ENCODE measurements around the gene MORN1.

The MORN1 gene

DNA sequence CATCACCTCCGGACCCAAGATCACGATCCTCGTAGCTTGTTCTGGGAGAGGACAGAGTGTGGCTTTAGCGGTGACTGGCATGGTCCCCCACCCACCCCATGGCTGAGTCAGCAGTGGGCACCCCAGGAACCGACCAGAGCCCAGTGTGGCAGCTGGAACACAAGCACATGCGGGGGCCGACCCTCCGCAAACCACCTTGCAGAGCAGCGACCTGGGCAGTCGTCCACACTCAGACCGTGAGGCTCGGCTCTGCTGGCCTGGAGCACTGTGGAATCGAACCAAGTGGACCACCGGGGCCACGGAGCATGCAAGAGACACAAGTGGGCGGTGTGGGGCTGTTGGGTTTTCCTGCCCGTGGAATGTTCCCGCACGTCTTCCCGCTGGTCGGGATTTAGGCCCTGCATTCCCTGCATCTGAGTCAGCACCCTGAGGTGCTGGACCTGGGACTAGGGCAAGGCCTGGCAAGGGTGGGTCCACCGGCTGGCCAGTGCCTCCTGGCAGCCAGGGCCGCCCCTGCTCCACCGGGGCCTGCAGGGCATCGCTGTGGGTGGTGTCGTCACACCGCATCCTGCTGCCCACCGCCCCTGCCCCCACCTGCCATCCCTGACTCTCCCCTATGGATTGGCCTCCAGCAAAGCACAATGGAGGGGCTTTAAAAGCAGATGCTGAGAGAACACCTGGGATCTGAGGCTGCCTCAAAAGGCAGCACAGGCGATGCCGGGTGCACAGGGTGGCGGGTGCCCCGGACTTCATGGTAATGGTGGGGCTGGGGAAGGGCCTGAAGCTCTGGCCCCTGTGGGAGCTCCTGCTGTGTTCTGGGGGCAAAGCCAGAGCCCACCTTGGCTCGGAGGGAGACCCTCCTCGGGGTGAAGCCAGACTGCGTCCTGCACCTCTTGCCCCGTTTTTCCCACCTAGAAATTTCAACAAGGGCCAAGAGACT lies 18.5 kb downstream of the MORN1 start:
- peak; percentile 0 for DNase-seq

DNA sequence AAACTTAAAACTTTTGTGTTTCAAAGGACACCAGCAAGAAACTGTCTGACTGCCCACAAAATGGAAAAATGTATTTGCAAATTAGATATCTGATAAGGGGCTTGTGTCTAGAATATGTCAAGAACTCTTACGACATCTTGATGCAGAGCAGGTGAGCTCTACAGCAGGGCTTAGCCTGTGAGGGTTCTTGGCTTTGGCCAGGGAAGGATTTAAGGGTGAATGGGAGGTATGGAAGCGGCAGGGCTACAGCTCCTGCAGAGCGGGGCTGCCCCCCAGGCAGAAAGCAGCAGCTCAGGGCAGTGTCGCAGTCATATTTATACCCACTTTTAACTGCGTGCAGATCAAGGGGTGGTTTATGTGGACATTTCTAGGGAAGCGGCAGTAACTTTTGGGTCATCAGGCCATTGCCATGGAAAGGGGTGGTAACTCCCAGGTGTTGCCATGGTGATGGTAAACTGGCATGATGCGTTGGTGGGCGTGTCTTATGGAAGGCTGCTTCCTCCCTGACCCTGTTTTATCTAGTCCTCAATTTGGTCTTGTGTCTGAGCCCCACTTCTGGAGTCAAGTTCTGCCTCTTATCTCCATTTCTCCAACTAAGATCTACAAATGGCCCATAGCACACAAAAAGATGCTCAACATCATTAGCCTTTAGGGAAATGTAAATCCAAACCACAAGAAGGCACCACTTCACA lies 23.2 kb downstream of the MORN1 start:
- DNase-seq: no peak

DNA sequence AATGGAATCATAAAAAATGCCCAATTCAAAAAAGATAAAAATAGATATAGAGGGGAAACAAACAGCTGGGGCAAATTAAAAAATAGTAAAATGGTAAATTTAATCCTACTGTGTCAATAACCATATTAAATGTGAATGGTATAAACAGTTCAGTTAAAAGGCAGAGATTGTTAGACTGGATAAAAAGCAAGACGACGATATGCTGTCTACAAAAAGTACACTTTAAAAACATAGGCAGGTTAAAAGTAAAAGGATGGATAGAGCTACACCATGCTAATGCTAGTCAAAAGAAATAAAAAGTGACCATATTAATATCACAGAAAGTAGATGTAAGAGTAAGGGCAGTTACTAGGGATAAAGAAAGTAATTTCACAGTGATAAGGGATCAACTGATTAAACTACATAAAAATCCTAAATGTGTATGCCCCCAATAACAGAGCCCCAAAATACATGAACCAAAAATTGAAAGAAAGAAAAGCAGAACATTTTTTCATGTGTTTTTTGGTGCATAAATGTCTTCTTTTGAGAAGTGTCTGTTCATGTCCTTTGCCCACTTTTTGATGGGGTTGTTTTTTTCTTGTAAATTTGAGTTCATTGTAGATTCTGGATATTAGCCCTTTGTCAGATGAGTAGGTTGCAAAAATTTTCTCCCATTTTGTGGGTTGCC lies 27.4 kb downstream of the MORN1 start:
- no peak for DNase-seq

DNA sequence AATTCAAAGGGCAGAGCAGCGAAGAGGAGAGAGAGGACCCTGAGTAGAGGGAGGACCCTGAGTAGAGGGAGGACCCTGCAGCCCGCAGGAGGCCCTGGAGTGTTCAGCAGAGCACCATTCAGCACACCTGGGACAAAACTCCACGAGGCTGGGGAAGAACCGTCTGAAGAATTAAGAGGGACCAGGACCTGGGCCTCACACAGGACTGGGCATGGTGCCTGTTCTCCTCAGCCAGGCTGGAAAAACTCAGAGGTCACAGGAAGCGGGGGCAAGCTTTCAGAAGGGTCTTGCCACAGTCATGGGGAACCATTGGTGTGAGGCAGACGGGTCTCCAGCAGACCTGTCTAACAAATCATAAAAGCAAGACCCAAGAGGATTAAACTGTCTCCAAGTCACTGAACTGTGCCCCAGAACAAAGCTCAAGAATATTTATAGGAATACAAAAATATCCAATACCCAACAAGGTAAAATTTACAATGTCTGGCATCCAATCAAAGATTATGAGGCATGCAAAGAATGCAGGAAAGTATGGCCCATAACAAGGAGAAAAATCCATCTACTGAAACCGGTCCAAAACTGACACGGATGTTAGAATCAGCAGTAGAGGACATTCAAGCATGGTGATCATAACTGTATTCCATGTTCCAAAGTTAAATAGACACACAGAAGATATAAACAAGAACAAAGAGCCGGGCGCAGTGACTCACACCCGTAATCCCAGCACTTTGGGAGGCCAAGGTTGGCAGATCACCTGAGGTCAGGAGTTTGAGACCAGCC lies 30.6 kb downstream of the MORN1 start:
- DNase-seq: no peak

DNA sequence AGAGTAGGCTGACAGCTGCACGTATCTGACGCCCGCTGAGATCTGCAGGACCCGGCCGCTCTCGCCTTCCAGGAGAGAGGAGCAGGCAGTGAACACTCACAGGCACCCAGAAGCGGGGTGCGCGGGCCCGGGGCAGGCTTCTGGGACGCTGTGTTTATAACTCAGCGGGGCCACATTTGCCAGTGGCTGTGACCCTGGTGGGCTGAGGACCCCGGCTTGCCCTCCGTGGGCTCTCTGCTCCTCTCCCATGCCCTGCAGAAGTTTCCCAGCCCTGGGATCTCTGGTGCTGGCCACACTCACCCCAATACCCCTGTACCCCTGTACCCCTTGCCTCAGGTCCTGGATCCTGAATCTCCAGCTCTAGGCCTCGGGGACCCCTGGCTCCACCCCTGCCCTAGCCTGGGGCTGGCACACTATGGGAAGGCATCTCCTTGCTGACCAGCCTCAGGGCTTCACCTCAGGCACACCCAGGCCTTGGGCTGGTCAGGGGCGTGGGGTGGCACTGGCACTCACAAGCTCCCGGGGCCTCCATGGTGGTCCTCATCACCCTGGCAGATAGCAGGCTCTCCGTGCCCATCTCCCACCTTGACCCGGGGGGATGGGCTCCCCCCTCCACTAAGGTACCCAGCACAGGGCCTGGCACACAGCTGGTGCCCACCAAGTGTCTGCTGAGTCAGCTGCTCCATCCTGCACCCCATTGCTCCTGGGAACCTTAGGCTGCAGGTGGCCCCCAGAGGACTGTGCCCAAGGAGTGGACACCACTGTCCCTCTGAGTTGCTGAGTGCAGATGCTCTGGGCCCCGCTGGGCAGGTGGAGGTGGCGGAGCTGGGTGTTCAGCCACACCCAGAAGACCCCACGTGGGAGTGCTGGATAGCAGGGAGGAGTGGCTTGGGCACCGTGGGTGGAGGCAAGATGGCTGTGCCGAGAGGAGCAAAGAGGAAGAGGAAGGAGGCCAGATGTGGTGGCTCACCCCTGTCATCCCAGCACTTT lies 32.4 kb downstream of the MORN1 start:
- DNase-seq: no peak

DNA sequence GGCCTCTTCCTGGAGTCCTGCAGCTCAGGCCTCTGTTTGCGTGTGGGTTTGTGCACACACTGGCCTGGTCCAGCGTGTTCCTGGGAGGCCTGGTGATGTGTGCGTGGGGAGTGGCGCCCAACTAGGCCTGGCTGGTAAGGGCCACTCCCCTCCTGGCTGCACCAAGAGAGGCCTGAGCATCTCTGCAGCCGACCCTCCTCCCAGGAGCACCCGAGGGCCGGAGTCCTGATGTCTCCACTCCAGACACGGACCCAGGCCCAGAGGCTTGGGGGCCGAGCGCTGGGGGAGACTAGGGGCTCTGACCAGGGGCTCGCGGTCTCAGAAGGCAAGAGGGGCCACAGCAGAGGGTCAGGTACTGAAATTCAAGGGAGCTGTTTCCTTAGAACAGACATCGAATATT lies 33.3 kb downstream of the MORN1 start:
- DNase-seq: no peak

DNA sequence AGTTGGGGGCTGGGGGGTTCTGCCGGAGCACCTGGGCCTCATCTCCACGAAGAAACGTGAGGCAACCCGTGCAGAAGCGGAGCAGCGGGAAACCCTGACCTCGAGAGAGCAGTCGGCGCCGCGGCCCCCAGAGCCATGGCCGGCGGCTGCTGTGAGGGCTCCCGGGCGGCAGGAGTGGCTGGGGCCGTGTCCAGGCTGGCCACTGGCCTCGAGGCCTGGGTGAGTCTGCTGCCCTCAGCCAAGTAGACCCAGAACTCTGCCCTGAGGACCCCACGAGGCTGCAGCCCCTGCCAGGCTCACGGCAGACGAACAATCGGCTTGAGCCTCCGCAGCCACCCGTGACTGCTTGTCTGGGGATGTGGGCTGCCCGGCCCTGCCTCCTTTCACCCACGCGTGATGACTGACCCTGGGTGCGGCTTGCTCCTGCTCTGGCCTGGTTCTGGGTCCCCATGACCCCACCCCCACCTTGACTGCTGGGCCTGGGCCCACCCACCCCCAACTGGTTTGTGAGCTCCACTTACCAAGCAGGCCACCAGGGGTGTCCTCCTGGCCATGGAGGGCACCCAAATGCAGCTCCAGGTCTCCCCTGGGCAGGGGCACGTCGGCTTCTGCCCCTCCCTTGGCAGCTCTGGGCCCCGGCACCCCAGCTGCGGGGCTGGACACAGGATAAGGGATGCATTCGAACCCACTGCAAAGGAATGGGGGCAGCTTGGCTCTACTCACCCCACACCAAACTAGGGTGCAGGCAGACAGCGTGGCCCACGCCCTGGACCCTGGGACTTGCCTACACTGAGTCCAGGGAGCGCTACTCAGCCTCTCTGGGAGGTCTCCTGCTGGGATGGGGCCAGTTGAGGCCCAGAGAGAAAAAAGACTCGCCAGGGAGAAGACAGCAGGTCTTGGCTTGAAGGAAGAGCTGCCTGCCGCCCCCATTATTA lies 34.2 kb downstream of the MORN1 start:
- DNase-seq: no peak

DNA sequence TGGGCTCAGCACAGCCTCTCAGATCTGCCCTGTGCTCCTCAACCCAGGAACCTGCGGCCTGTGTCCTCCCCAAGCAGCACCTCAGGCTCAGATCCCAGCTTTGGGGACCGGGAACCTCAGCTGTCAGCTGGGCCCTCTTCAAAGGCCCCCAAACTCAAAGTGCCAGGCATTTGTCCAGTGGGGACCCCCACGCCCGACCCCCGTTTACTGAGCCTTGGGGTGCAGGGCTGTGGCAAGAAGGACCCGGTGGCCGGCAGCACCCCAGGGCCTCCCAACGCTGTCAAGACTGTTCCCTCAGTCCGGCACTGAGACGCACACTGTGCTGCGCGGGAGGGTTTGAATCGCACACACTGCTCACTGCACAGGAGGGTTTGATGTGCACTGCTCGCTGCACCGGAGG lies 35.0 kb downstream of the MORN1 start:
- no peak for DNase-seq

DNA sequence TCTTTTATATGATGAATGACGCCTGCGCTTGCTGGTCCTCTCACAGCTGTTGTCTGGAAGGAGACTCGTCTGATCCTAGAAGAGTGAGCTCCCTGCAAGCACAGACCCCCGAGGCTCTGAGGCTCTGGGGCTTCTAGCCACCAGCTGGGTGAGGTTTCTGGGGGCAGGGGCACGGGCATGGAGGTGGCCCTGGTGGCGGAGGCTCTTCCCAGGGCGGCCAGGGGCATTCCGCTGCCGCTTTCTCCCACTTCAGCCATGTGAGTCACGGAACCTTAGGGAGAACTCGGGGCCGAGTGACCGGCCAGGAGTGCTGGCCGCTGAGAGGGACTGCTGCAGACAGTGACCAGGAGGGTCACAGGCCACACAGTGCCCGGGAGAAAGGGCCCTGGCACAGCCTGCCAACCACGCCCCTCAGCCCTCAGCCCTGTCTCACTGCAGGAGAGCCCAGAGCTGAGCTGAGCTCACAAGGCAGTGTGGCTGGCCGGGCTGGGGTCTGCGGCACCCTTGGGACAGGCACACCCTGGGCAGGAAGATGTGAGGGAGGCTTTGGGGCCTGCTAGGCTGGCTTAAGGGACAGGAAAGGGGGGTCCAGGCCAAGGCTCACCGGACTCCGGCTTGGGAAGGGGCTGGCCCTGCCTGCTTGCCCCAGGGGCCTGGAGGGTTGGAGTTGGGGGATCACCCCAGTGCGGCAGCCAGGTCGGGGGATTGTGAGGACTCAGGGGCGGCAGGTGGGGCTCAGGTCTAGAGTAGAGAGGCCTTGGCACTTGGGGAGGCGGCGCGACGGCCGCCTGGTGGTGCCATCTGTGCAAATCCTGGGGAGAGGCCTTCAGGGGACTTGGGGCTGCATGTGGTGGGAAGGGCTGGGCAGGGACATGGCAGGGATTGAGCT lies 35.7 kb downstream of the MORN1 start:
- no peak for DNase-seq

DNA sequence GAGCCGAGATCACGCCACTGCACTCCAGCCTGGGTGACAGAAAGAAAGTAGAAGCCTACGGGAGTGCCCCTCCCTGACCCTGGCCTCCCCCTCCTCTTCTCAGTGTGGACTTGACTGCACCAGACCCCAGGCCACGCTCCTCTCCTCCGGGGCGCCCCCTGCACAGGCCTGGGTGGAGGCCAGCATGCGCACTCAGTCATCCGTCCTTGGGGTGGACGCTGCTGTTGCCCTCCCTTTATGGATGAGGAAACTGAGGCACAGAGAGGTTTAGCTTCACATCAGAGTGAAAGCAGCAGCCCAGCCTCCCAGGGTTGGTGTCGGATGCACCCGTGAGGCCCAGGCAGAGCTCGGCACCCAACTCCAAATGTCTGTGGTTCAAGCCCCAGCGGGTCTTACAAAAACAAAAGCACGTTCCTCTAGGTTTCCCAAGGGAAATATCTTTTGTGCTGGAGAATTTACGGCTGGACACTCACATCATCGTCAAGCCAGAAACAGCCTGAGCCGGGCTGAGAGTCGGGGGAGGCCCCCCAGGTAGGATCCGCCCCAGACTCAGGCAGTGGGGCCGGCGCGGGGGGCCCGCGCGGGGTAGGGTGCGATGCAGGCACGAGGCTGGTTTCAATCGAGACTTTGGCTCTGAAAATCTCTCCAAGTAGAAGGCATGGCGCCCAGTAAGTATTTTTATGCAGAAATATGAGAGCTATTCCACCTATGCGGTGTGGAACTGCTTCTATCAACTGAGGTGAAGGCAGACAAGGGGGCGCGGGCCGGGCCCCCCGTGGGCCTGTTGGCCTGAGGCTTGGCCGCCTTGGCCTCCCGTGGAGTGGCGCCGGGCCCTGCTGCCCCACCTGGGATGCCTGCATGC lies 36.6 kb downstream of the MORN1 start:
- DNase-seq: no peak

DNA sequence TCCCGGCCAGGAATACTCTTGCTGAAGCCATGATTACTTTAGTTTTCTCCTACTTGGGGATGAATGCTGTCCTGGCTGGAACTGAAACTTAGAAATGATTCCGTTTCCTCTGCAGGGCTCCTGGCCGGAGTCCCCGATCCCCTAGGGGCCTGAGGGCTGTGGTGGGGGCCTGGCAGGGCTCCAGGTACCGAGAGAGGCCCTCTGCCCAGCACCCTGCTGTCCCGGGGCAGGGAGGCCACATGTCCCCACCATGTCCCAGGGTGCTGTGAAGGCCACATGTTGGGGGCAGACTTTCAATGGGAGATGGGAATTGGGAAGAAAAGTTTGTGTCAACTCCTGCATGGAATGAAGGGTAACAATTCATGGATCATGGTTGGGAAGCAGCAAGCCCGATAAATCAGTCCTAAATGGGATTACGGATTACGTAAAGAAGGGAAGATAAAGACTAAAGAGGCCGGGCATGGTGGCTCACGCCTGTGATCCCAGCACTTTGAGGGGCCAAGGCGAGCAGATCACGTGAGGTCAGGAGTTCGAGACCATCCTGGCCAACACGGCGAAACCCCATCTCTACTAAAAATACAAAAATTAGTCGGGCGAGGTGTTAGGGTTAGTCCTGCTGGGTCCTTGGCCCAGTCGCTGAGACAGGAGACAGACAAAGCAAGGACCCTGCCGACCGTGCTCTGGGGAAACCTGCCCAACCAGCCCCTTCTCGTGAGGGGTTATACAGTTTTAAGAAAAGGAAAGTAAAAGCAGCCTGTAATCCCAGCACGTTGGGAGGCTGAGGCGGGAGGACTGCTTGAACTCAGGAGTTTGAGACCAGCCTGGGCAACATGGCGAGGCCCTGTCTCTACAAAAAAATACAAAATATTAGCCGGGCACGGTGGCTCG lies 37.6 kb downstream of the MORN1 start:
- no peak for DNase-seq

DNA sequence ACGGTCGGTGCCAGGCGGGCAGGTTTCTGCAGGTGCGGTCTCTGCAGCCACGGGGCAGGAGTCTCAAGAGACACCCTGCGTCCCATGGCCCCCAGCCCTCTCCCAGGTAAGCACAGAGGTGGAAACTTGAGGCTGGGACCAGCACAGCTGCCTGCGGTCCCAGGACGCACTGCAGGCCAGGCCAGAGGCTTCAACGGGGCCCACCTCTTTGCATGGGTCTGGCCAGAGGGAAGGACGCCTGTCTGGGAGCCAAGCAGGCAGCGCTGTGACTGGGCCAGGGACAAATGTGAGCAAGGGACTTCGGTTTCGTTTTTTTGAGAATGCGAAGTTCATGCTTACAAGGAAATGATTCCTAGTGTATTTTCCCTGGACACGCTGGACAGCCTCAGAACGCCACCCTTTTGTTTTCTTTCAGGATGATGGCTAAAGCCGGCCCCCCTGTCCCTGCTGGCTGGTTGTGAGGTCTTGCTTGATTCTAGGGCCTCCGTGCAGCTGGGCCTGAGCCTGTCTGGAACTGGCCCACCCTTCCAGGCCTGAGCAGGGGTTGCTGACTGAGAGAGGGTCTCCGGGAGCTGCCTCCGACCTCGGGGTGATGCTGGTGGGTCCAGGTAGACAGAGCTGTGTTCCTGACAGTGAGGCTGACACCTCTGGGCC lies 38.3 kb downstream of the MORN1 start:
- DNase-seq: no peak

DNA sequence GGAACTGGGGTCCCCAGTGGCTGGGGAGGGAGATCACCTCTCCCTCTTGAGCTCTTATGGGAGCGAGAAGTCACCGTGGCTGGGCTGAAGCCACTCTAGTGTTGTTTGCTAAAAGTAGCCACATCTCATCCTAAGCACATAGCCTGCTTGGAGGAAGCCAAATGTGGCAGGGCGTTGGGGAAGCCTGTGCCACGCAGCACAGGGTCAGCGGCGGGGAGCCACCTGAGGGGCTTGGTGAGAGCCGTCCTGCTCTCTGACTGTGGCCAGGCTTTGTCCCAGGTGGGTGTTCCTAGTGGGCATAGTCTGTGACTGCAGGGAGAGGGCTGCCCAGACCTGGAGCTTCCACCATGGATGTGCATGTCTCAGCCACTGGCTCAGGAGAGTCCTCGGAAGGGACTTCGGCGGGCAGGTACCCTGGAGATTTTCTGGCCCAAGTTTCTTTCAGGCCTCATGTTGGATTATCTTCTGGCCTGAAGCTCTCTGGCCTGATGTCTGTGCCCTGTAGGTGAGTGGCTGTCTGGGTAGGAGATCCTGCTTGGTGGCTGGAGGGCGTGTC lies 38.9 kb downstream of the MORN1 start:
- no peak for DNase-seq

DNA sequence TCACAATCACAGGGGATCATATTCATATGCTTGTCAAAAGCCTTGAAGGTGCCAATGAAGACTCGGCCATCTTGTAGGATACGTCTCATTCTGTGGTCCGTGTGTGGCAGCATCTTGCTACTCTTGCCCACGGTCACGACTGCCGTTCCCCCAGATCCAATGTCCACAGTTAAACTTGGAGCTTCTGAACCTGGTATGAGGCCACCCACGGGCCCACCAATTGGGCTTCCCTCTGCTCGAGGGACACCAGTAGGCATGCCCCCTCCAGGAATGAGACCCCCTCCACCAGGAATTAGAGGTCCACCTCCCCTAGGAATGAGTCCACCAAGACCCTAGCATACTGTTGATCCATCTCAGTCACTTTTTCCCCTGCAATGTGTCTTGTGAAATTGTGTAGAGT lies 39.6 kb downstream of the MORN1 start:
- no peak for DNase-seq

DNA sequence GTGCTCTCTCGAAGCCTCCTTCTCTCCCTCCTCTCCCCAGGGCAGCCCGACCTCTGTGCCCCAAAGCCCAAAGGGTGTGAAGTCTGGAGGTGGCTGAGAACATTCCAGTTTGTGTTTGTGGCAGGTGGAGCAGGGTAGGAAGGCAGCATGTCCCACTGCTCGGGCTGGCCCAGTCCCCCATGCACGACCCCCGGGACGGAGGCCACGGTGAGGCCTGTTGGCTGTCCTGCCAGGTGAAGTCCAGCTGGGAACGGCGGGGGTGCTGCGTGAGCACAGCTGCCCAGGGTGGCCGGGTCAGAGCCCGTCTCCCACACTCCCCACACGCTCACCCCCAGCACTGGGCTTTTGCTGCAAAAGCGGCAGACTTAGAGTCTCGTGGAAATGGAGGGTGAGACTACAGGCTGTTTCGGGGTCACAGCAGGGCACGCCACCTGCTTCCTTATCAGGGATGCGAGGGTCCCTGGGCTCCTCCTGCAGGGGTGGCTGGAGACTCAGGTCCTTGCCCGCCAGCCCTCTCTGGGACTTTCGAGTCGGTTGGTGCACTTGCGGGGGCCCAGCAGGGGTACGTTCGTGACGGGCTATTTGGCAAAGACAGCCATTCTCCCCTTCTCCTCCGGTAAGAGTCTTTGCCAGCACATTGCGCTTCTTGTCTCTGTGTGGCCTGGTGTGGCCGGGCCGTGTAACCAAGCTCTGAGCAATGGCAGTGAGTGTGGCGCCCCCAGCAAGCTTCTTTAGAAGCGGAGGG lies 40.3 kb downstream of the MORN1 start:
- DNase-seq: no peak

DNA sequence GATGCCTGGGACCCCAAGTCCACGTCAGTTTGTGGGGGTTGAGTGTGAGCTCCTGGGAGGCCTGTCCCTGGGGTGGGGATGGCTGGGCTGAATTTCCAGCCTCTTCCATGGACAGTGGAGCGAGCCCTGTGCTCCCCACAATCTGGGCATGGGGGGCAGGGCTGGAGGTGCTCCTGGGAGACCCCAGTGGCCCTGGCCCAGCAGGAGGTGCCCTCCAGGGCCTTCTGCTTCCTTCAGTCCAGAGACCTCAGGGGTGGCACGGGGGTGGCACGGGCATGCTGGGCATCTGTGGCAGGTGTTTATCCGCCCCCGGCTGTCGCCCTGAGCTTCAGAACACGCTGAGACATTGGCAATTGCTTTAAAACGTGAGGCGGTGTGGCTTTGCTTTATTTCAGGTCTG lies 40.9 kb downstream of the MORN1 start:
- DNase-seq: no peak

Data from stimulated activated CD4-positive, alpha-beta T cell treated with anti-CD3 and anti-CD28 coated beads, Interleukin-1b, Interleukin-23, amount 100 ng/mL, for 48 hours (primary cell).